Dedifferentiated amniotic fluid mesenchymal stem cell (primary cell): Measurements from ENCODE around the gene GNAT2.

Experiments used
- DNase-seq: peaks from one replicate; pipeline ENCODE4 v3.0.0-alpha.2; 2016; ENCODE audit errors: extremely low spot score

GNAT2 gene

DNA sequence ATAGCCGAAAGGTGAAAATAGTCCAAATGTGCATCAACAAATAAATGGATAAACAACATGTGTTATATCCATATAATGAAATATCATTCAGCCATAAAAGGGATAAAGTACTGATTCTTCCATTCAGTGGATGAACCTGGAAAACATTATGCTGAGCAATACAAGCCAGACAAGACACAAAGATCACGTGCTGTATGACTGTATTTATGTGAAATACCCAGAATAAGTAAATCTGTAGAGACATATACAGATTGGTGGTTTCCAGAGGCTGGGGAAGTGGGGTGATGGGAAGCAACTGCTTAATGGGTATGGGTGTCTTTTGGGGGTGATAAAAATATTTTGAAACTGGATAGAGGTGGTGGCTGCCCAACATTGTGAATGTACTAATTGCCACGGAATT, 23.2 kb upstream of the GNAT2 start:
- peak; percentile 8 for DNase-seq

DNA sequence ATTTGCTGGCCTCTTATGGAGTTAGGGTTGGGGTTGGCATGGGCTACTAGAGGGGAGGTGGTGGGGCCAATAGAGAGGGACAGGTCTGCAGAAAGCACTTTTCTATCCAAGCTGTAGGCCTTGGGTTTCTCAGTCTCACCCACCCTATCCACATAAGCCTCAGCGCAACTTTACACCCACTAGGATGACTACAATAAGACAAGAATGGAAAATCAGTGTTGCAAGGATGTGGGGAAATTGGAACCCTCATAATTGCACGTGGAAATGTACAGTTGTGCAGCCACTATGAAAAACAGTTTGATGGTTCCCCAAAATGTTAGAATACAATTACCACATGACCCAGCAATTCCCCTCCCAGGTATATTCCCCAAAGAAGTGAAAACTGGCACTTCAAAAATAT, 22.4 kb upstream of the GNAT2 start:
- DNase-seq, result peak; percentile 10

DNA sequence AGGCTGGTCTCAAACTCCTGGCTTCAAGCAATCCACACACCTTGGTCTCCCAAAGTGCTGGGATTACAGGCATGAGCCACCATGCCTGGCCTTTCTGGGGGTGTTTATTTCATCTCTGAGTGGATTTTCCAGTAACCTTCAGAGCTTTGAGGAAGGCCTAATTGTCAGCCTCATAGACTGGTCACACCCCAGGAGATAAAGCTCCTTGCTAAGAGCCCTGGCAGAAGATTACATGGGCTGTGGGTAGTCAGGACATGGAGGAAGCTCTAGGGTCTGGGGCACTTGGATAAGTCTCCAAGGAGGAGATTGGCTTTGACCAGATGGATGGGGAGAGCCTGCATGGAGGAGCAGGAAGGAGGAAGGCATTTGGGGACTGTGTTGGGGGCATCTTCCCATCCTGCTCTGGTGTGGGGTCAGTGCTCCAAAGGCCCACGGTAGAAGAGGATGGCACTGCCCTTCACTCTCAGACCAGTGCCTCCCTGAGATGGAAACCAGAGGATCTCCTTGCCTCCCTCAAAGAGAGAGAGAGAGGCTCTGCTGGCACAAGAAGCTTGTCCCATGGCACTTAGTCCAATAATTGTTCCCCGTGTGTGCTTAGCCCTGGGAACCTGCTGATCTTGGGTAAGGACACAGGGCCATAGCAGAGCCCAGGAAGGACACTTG, 21.8 kb upstream of the GNAT2 start:
- no peak for DNase-seq

DNA sequence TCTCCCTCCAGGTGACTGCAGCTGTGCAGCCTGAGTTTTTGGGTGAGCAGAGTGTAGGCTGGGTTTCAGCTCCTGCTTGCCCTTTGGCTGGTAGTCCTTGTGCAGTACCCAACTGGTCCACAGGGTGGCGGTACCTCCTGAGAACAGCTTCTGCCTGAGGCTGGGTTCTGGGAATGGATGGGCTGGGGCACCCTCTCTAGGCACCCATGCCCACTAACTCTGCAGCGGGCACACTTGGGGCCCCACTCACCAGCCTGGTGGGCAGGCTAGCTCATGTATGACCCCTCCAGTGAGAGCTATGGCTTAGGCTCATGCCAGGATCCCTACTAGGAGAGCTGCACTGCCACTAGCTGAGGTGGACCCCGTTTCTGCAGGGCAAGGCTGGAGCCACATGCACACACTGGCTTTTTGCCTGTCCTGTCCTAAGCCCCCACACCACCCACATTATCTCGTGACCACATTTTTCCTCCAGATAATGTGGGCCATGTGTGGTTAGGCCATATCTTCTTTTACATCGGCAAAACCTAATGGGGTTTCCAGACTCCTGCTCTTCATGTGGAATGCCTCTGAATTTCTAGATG, 21.0 kb upstream of the GNAT2 start:
- DNase-seq, result peak; percentile 66

DNA sequence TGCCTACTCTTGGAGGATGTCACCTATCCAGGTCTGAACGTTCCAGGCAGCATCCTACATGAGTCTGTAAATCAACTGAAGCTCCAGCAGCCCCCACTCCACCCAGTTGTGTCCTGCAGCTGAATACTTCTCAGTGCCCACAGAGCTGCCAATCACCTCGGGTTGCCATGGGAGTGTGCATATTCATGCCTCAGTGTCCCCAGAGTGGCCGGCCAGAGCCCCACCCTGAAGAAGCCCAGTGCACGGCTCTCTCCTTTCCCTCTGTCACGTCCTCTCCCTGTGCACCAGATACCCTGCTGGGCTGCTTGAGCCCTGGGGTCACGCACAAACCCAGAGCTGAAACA, 20.4 kb upstream of the GNAT2 start:
- peak; percentile 10 for DNase-seq

DNA sequence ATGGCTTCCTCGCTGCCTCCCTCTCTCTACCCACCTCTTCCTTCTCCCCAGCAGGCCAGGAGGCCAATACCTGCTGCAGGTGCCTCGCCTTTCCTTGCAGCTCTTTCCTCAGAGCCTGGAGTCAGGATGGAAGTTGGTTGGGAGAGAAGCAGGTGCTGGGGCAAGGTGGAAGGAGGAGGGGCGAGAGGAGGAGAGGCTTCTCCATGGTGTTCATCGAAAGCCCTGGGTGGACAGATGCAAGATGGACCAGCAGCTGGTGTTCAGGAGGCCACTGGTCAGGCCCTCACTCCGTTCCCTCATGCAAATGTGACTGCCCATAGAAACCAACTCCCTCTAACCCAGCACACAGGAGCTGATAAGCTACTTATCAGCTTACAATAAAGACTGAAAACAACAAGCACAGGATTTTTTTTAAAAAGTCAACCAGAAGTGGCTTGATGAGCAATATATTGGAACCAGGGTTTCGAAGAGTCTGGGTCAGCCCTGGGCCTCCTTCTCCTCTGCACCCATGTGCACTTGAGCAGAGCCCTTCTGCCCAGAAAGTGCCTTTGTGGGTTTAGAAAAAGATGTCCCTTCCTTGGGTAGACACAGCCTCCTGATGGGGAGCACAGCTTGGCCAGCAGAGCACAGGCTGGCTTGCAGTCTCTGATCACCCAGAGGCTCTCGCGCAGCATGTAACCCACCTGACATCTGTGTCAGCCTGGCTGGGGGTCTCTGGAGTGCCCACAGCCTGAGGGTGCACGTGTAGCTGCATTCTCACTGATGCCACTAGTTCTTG, 19.8 kb upstream of the GNAT2 start:
- DNase-seq, result peak; percentile 8

DNA sequence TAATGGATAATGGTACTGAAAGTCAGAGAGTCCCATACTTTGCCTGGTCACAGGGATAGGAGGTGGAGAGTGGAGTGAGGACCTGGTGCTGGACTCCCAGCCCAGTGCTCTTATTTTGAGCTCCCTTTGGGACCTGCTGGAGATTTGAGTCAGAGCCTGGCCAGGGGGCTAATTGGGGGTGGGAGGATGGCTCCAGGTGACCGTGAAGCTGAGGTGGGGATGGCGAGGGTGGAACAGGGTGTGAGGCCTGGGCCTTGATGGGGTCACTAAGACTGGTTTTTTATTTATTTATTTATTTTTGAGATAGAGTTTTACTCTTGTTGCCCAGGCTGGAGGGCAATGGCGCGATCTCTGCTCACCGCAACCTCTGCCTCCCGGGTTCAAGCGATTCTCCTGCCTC, 18.0 kb upstream of the GNAT2 start:
- no peak for DNase-seq

DNA sequence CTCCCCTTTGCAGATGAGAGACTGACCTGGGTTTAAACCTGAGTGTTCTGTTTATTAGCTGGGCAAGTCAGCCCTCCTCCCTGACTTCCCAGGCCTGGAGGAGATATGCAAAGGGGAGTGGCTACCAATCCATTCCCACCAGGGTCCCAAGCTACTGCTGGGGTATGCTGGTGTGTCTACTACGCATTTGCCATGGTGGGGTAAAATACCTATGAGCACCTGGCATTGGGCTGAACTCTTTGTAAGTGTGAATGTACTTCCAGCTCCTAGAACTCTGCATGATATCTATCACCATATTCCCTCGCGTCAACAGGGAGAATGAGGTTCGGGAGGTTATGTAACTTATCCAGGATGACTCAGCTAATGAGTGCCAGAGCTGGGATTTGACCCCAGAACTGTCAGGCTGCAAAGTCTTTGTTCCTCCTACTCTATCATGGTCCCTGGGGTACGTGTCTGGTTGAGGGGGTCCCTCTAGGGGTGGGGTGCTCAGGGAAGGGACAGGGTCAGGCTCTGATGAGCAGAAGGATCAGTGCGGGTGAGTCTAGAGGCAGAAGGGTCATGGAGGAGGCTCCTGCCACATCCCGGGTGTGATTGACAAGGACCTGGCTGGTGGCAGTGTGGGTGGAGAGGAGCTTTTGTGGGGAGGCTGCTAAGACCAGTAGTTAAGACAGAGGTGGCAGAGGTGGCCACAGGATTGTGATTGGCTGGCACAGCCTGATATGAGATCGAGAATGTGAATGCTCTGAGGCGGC, 17.0 kb upstream of the GNAT2 start:
- DNase-seq, result peak; percentile 15

DNA sequence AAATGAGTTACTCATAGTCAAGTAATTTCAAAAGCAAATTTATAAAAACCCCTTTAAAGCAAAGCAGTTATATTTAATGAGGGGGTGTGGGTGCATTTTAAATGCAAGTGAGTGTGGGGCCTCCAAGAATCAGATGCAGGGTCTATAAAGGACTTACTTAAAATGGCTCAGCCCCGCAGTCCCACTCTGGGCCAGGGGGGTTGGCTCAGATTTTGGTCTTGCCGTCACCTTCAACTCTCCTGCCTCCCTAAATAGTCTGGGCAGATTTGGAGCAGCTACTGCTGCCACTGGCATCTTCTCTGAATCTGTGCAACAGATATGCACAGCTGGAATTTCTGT, 16.4 kb upstream of the GNAT2 start:
- DNase-seq, result peak; percentile 3

DNA sequence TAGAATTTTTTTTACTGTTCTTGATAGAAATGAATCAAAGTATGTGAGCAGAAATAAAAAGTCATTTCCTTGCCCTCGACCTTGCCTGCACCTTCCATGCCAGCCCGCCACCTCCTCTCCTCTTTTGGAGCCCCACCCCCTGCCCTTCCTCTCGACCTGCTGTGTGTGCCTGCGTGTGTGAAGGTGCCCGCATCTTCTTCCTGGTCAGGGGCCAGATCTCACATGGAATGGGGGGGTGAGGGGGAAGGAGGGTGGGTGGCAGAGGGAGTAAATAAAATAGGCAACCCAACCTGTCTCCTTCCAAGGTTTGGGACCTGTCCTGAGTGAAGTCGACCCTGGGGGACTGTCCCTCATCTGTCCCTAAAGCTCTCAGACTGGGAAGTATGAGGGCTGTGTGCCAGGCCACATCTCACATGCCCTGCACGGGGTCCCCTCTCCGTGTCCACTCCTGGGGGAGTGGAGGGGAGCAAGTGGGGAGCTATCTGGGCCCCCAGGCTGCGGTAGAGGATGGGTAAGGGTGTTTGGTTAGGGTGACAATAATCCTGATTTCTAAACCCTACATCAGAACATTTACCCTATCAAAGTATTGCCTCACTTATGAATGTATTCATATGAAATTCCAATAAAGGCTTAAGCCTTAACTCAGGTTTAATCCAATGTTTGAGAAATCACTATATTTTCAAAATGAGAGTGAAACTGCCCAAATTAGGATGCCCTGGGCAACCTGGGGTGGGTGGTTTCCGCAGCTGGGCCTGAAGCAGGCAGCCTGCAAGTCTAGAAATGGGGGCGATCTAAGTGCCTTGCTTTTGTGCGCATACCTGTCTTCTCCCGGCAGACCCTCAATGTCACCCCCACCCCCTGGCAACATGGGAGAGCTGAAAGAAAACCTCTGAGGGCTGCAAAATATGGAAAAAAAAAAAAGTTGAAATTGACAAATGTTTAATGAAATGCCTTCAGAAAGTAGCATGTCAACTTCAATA, 15.6 kb upstream of the GNAT2 start:
- DNase-seq, result no peak

DNA sequence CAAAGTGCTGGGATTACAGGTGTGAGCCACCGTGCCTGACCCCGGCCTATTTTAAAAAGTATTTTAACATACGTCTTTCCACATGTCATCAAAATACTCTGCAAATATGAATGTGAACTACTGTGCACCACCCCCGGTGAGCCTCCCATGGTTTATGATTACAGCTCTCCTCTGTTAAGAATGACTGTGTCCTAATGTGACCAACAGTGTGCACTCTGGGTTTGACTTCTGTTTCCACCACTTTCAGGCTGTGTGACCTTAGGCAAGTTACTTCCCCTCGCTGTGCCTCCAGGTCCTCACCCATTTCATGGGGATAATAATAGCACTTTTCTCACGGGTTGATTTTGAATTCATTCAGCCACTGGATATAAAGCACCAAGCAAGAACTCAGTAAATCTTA, 14.9 kb upstream of the GNAT2 start:
- DNase-seq, result no peak

DNA sequence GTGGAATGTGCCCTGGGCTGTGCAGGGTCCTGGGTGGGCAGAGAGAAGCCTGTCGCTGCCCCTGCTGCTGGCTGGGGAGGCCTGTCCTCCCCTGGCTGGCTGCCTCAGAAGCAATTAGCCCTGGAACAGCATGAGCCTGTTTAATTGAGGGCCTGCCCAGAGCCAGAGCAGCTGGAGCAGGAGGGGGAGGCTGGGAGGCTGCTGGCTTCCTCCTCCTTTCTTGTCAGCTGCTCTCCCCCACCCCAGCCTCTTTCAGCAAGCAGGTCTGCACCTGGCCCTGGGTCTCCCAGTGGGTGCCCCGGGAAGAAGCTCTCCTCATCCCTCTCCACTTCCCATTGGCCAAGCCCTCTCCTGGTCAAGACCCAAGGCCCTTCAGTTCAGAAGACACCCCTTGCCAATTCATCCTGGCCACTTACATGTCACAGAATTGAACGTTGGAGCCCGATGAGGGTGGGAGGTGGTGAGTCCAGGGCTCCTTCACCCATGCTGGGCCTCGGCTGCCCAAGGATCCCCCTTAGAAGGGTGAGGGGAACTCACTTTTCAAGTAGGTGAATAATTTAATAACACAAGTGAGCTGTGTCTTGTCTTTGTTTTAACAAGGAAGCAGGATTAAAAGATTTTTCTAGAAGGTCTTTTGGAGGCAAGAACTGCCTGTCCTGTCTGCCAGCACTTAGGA, 13.4 kb upstream of the GNAT2 start:
- DNase-seq, result peak; percentile 8

DNA sequence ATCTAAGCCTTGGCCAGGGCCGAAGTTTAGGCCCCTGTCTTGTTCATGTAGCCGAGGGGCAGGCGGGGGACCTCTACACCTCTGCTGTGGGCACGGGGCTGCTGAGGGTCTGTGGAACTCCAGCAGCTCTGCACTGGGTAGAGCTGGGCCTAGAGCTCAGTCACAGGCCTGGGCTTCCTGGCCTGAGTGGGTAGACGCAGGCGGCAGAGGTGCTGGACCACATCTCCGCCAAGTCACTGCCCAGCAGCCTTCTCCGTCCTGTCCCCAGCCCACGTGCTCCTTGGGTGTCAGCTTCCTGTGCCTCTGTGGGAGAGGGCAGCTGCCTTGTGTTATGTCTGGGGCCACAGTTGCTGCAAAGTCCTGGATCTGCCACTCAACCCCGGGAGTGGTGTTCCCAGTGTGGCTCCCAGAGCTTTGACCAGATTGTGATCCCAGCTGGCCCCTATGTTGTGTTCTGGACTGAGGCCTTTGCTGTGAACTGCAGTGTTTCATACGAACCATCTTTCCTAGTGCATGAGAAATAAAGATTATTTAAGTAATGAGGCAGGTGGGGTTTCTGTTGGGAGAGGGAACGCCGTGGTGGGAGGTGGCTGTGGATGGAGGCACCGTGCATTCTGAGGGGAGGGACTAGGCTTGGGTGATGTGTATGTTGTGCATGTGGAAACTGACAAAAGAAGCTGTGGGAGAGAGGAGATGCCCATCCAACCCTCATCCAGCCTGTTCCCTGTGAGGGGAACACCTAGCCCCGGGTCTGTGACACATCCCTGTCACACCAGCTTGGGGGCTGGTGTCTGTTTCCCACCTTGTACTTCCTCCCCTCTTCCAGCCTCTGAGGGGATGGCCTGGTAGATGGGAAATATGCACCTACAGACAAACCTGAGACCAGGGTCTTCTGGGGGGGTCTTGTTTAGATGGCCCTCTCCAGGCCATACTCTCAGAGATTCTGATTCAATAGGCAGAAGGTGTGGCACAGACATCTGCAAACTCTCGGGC, 12.4 kb upstream of the GNAT2 start:
- peak; percentile 13 for DNase-seq

DNA sequence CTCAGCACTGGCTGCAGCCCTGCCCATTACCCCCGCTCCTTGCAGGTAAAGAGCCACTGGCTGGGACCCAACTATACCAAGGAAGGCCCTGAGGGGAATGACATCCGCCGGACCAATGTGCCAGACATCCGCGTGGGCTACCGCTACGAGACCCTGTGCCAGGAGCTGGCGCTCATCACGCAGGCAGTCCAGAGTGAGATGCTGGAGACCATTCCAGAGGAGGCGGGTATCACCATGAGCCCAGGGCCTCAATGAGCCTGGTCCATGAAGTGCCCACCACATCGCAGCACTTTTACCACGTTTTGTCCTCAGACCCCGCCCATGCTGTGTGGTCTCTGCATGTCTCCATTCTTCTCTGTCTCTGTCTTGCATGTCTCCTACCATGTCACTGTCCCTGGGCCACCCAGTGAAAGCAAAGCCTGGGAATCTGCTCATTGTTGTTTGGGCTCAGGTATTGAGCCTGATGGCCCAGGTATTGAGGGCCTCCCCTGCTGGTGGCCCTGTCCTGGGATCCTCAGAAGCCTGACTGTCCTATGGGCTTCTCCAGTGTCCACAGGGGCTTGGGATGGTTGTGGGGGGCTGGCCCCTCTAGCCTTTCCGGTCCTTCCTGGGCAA, 11.6 kb upstream of the GNAT2 start:
- peak; percentile 4 for DNase-seq

DNA sequence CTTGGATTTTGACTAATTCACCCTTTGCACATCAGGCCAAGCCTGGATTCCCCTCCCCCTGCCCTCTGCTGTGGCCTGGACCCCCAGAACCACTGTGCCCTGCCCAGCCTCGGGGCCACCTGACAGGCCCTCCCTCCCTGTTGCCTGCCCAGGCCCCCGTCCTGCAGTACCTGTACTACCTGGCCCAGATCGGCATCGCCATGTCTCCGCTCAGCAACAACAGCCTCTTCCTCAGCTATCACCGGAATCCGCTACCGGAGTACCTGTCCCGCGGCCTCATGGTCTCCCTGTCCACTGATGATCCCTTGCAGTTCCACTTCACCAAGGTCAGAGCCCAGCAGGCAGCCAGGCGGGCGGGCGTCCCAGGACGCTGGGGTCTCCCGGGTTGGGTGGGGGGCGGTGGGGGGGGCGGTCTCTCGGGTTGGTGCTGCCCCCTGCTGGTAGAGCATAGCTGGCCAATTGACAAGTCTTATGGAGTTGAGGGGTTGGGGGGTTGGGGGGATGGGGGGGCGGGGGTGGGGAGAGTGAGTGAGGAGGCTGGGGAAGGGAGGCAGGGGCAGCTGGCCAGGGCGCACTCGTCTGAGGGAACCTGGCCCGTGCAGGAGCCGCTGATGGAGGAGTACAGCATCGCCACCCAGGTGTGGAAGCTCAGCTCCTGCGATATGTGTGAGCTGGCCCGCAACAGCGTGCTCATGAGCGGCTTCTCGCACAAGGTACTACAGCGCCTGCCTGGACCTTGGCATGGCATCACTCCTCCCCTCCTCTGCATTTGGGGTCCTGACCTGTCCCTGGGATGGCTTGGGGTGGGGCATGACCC, 10.9 kb upstream of the GNAT2 start:
- DNase-seq, result peak; percentile 13

DNA sequence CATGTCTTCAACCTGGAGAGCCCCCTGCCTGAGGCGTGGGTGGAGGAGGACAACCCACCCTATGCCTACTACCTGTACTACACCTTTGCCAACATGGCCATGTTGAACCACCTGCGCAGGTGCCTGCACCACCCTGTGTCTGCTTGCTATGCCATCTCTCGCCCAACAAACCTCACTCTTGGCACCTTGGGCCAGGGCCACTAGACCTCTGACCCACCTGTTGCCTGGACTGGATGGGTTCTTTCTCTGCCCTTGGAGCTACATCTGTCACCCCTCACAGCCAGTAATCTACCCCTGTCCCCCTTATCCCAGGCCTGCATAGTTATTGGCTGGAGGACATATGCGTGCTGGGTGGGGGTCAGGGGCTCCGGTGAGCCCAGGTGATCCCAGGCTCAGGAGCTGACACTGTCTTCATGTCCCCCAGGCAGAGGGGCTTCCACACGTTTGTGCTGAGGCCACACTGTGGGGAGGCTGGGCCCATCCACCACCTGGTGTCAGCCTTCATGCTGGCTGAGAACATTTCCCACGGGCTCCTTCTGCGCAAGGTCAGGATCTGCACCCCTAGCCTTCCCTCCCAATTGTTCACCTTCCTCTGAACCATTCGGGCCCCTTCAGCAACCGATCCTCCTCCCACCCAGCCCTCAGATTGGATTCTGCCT, 10.1 kb upstream of the GNAT2 start:
- DNase-seq, result peak; percentile 9

DNA sequence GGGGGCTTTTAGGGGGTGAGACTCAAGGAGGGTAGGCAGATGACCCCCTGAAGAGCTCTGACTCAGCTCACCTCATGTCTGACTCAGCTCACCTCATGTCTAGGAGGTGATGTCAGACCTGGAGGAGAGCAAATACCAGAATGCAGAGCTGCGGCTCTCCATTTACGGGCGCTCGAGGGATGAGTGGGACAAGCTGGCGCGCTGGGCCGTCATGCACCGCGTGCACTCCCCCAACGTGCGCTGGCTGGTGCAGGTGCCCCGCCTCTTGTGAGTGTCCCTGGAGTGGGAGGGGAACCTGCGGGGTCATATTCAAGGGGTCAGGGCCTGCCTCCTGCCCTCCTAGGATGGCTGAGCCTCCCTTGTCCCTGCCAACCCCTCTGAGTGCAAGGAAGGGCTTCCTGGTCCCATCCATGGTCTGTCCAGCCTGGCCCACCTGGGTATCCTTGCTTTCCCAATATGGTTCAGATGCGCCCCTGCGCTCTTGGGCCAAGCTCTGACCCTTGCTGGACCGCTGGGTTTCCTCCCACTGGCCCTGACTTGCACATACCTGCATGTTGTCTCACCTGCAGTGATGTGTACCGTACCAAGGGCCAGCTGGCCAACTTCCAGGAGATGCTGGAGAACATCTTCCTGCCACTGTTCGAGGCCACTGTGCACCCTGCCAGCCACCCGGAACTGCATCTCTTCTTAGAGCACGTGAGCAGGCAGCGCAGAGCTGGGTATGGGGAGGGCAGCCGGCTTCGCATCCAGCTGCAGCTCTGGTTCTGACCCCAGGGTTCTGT, 9.3 kb upstream of the GNAT2 start:
- peak; percentile 8 for DNase-seq
